IMR-90 (cell line): ENCODE measurements around the gene TPP1. TPM values are rescaled to one million over a fixed set of nuclear protein-coding genes. Genes with fewer than 3 reads are reported as not detected.

ENCODE experiments used
- ATAC-seq: fragments of 200-7000 bp; cut with Tn5 transposase; 2 replicates; pipeline ENCODE4 v1.9.1; 2020; ENCODE audit warnings: low read depth, mild to moderate bottlenecking, moderate library complexity
- BruUV-seq: library from RNA; stranded (reverse); fragments of 400-500 nt; replicated peaks from 2 replicates; lab custom pipeline; 2021; lab: Mats Ljungman, UMichigan
- CTCF ChIA-PET: fragments of 300-600 bp; formaldehyde crosslinking; extraction: SDS; loops from one replicate; lab custom pipeline; 2021; ENCODE audit warnings: antibody characterized with exemption; lab: Yijun Ruan, JAX
- POLR2A ChIA-PET: fragments of 300-600 bp; sonication (Branson Sonifier 250); formaldehyde crosslinking; loops from one replicate; lab custom pipeline; 2022; ENCODE audit warnings: antibody characterized with exemption; ENCODE audit not compliant: unreplicated experiment; lab: Charles Lee
- DNase-seq: peaks from one replicate; pipeline ENCODE4 v3.0.0; 2013
- H2AFZ ChIP-seq: replicated peaks from 2 replicates; pipeline ENCODE3; 2013; ENCODE audit warnings: low read length, mild to moderate bottlenecking; ENCODE audit not compliant: poor library complexity
- H2AK5ac ChIP-seq: 2 replicates; pipeline ENCODE4 v1.6.1; 2013; ENCODE audit warnings: low read depth, low read length, inconsistent platforms
- H2AK9ac ChIP-seq: replicated peaks from 2 replicates; pipeline ENCODE3; 2013; ENCODE audit warnings: mild to moderate bottlenecking, low read depth, low read length, moderate library complexity; ENCODE audit not compliant: poor library complexity
- H2BK120ac ChIP-seq: 2 replicates; pipeline ENCODE4 v1.6.1; 2013; ENCODE audit warnings: low read depth, low read length, inconsistent platforms
- H2BK15ac ChIP-seq: 3 replicates; pipeline ENCODE4 v1.6.1; 2013; ENCODE audit warnings: low read depth, low read length, inconsistent platforms
- H2BK20ac ChIP-seq: 2 replicates; pipeline ENCODE4 v1.6.1; 2013; ENCODE audit warnings: low read depth, mild to moderate bottlenecking, inconsistent platforms, low read length, moderate library complexity
- H2BK5ac ChIP-seq: 2 replicates; pipeline ENCODE4 v1.6.1; 2013; ENCODE audit warnings: mild to moderate bottlenecking, low read depth, low read length, inconsistent platforms; ENCODE audit not compliant: poor library complexity, severe bottlenecking
- H3K14ac ChIP-seq: replicated peaks from 2 replicates; pipeline ENCODE4 v1.6.1; 2013; ENCODE audit warnings: low read depth, low read length, inconsistent platforms
- H3K18ac ChIP-seq: 2 replicates; pipeline ENCODE4 v1.6.1; 2013; ENCODE audit warnings: low read depth, low read length, control low read depth
- H3K23ac ChIP-seq: 2 replicates; pipeline ENCODE4 v1.6.1; 2013; ENCODE audit warnings: low read depth, low read length, inconsistent platforms
- H3K27ac ChIP-seq: 2 replicates; pipeline ENCODE4 v1.5.1; 2013; ENCODE audit warnings: mild to moderate bottlenecking, control low read depth, low read length; ENCODE audit not compliant: insufficient read depth
- H3K27me3 ChIP-seq: 2 replicates; pipeline ENCODE4 v1.6.1; 2013; ENCODE audit warnings: low read length; ENCODE audit not compliant: control insufficient read depth, insufficient read depth
- H3K36me3 ChIP-seq: 2 replicates; pipeline ENCODE4 v1.6.1; 2013; ENCODE audit warnings: low read length, mixed read lengths; ENCODE audit not compliant: control insufficient read depth, insufficient read depth
- H3K4ac ChIP-seq: 2 replicates; pipeline ENCODE4 v1.6.1; 2013; ENCODE audit warnings: low read depth, low read length, inconsistent platforms
- H3K4me1 ChIP-seq: 2 replicates; pipeline ENCODE4 v1.6.1; 2013; ENCODE audit warnings: low read length, mixed read lengths; ENCODE audit not compliant: control insufficient read depth, insufficient read depth
- H3K4me2 ChIP-seq: 2 replicates; pipeline ENCODE4 v1.6.1; 2013; ENCODE audit warnings: low read depth, mild to moderate bottlenecking, control low read depth, low read length, moderate library complexity
- H3K4me3 ChIP-seq: 2 replicates; pipeline ENCODE4 v1.5.1; 2013; ENCODE audit warnings: low read depth, mild to moderate bottlenecking, control low read depth, low read length, moderate library complexity; ENCODE audit not compliant: insufficient read depth
- H3K56ac ChIP-seq: 2 replicates; pipeline ENCODE4 v1.6.1; 2013; ENCODE audit warnings: low read length, inconsistent platforms; ENCODE audit not compliant: insufficient read depth; ENCODE audit errors: extremely low read depth
- H3K79me1 ChIP-seq, 2 experiments: 2 replicates each; pipeline ENCODE4 v1.6.1; 2013; ENCODE audit warnings: low read length in 2 of 2, inconsistent platforms in 1 of 2, low read depth in 1 of 2
- H3K9ac ChIP-seq: 2 replicates; pipeline ENCODE4 v1.6.1; 2013; ENCODE audit warnings: low read depth, low read length, control low read depth
- H3K9me1 ChIP-seq: 2 replicates; pipeline ENCODE4 v1.6.1; 2013; ENCODE audit warnings: low read length, inconsistent platforms; ENCODE audit not compliant: insufficient read depth
- H3K9me3 ChIP-seq: 2 replicates; pipeline ENCODE4 v1.6.1; 2013; ENCODE audit warnings: low read length; ENCODE audit not compliant: control insufficient read depth, insufficient read depth
- H4K20me1 ChIP-seq: 2 replicates; pipeline ENCODE4 v1.6.1; 2013; ENCODE audit warnings: low read length, inconsistent platforms; ENCODE audit not compliant: insufficient read depth
- H4K5ac ChIP-seq: 2 replicates; pipeline ENCODE4 v1.6.1; 2013; ENCODE audit warnings: mild to moderate bottlenecking, low read depth, low read length, control low read depth
- H4K8ac ChIP-seq, 2 experiments: 2 replicates each; pipeline ENCODE4 v1.6.1; 2013; ENCODE audit warnings: low read depth in 2 of 2, low read length in 2 of 2, control low read depth in 1 of 2, inconsistent platforms in 1 of 2
- H4K91ac ChIP-seq: 2 replicates; pipeline ENCODE4 v1.6.1; 2013; ENCODE audit warnings: low read depth, low read length, inconsistent platforms; ENCODE audit not compliant: insufficient read depth
- BHLHE40 ChIP-seq: fragments of 150-350 bp; IDR thresholded peaks from 2 replicates; pipeline ENCODE4 v1.6.1; 2016; ENCODE audit warnings: mild to moderate bottlenecking, low read depth, low read length
- CEBPB ChIP-seq: IDR thresholded peaks from 2 replicates; pipeline ENCODE4 v1.6.1; 2012; ENCODE audit warnings: low read depth, low read length, improper control_type of control experiment
- CHD1 ChIP-seq: IDR thresholded peaks from 2 replicates; pipeline ENCODE4 v1.6.1; 2012; ENCODE audit warnings: low read depth, low read length, improper control_type of control experiment
- FOS ChIP-seq: fragments of 150-350 bp; IDR thresholded peaks from 2 replicates; pipeline ENCODE4 v1.6.1; 2016; ENCODE audit warnings: low read depth, low read length
- MAFK ChIP-seq: IDR thresholded peaks from 2 replicates; pipeline ENCODE4 v1.6.1; 2012; ENCODE audit warnings: low read depth, low read length, improper control_type of control experiment
- MAZ ChIP-seq: IDR thresholded peaks from 2 replicates; pipeline ENCODE4 v1.6.1; 2012; ENCODE audit warnings: low read depth, mild to moderate bottlenecking, low read length, improper control_type of control experiment, moderate library complexity, borderline replicate concordance
- MXI1 ChIP-seq: IDR thresholded peaks from 2 replicates; pipeline ENCODE4 v1.6.1; 2012; ENCODE audit warnings: low read depth, mild to moderate bottlenecking, low read length, moderate library complexity, borderline replicate concordance
- NFE2L2 ChIP-seq: fragments of 150-350 bp; IDR thresholded peaks from 2 replicates; pipeline ENCODE4 v1.6.1; 2016; ENCODE audit warnings: low read depth, mild to moderate bottlenecking, low read length
- POLR2A ChIP-seq: IDR thresholded peaks from 2 replicates; pipeline ENCODE4 v1.6.1; 2012; ENCODE audit warnings: mild to moderate bottlenecking, low read depth, low read length
- RAD21 ChIP-seq: IDR thresholded peaks from 2 replicates; pipeline ENCODE4 v1.6.1; 2012; ENCODE audit warnings: low read length, improper control_type of control experiment
- RFX5 ChIP-seq: IDR thresholded peaks from 2 replicates; pipeline ENCODE4 v1.8.0; 2012; ENCODE audit warnings: low read depth, mild to moderate bottlenecking, low read length, moderate library complexity
- SMC3 ChIP-seq: fragments of 150-350 bp; IDR thresholded peaks from 2 replicates; pipeline ENCODE4 v1.6.1; 2016; ENCODE audit warnings: low read depth, mild to moderate bottlenecking, antibody characterized with exemption, low read length, moderate library complexity
- WGBS, 2 experiments: methylation state at CpG; one replicate each; pipeline versions ENCODE4 v1.1.5 to v1.1.7; 2013; ENCODE audit warnings: missing lambda C conversion rate in 2 of 2; ENCODE audit not compliant: insufficient read length in 1 of 2; ENCODE audit errors: extremely low coverage in 2 of 2; 5-methylcytosine and 5-hydroxymethylcytosine counted together
- dilution Hi-C: fragments of 300-500 bp; cut with HindIII; formaldehyde crosslinking; loops from one replicate; pipeline ENCODE4 v1.14.3; 2018; ENCODE audit warnings: low sequenced_read_pairs; ENCODE audit not compliant: unreplicated experiment
- in situ Hi-C: fragments of 300-500 bp; cut with MboI; formaldehyde crosslinking; loops from 3 replicates; pipeline ENCODE4 v1.14.3; 2019; ENCODE audit warnings: low sequenced_read_pairs, inconsistent platforms, mixed read lengths
- intact Hi-C: fragments of 100-400 bp; cut with micrococcal nuclease; formaldehyde crosslinking; loops from 2 replicates; pipeline ENCODE4 v1.10.0; 2022
- polyA plus RNA-seq, 3 experiments: library from polyadenylated mRNA; depleted of rRNA; stranded (reverse); fragments of >200 nt; gene quantifications; 2 replicates each; pipeline ENCODE4 v1.2.3, GENCODE V29; 2012; ENCODE audit warnings: low replicate concordance in 1 of 3
- total RNA-seq: library from RNA; depleted of rRNA; stranded (reverse); fragments of >200 nt; gene quantifications from 2 replicates; pipeline ENCODE4 v1.2.3, GENCODE V29; 2012
- TF ChIP-seq, protein P1 (sequence below): fragments of 150-350 bp; IDR thresholded peaks from 2 replicates; pipeline ENCODE4 v1.6.1; 2016; ENCODE audit warnings: low read depth, mild to moderate bottlenecking, low read length, moderate library complexity, borderline replicate concordance
- TF ChIP-seq, protein P2 (sequence below): fragments of 150-350 bp; IDR thresholded peaks from 2 replicates; pipeline ENCODE4 v1.6.1; 2017; ENCODE audit warnings: mild to moderate bottlenecking, antibody characterized with exemption, low read length, low read depth
- TF ChIP-seq, protein P3 (sequence below): conservative IDR thresholded peaks from 2 replicates; pipeline ENCODE4 v1.5.1; 2012; ENCODE audit warnings: mild to moderate bottlenecking, low read depth, low read length, improper control_type of control experiment

The TPP1 gene
- total and polyA plus RNA-seq, 2 of the 4 experiments (the other 2 are of a cell fraction) = 33.5 to 108 TPM

DNA sequence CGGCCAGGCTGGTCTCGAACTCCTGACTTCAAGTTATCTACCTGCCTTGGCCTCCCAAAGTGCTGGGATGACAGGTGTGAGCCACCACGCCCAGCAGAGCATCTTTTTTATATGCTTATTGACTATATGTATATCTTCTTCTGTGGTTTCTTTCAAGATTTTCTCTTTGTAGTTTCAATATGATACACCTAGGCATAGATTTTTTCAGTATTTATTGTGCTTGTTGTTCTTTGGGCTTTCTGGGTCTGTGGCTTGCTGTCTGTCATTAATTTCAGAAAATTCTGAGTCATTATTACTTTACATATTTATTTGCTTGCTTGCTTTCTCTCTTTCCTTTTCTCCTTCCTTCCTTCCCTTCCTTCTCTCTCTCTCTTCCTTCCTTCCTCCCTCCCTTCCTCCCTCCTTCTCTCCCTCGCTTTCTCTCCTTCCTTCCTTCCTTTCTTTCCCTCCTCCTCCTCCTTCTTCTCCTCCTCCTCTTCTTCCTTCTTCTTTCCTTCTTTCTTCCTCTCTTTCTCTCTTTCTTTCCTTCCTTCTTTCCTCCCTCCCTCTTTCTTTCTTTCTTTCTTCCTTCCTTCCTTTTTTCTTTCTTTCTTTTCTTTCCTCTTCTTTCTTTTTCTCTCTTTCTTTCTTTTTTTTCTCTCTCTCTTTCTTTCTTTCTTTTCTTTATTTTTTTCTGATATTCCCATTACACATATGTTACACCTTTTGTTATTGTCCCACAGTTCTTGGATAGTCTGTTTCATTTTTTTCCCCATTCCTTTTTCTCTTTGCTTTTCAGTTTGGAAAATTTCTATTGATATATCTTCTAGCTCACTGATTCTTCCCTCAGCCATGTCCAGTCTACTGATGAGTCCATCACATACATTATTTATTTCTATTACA, 47.3 kb upstream of the TPP1 start:
- no peak overlapping the region for H2AFZ ChIP-seq
- H2BK5ac ChIP-seq = no peak overlapping the region
- H3K4me1 ChIP-seq = peaks cover 2% of the 10 kb centered on the region; the same call in 1 of the 2 replicates
- H3K27me3 ChIP-seq = no peaks in the 10 kb centered on the region
- no TSS peak for BruUV-seq
- H3K9me1 ChIP-seq = 0 out of 2 replicates have a peak, but pooled peaks cover 6% of the 10 kb centered on the region
- H3K14ac ChIP-seq = no peak overlapping the region
- H3K4me3 ChIP-seq = no peak overlapping the region
- H2AK9ac ChIP-seq = no peak overlapping the region
- H3K23ac ChIP-seq = no peak overlapping the region
- ChIA-PET POLR2A (no interaction called here), CTCF (no interaction called here)
- whole genome bisulfite sequencing, 2 experiments = 95% methylated on average over 1 of the region's 4 CpGs; no CpG with 5 or more reads in 1 of the 2 experiments
- H2BK20ac ChIP-seq = no peak overlapping the region
- in situ Hi-C loops = no loop called here
- intact Hi-C loops = no loop called here
- no peak overlapping the region for H3K9ac ChIP-seq
- no peak overlapping the region for H4K8ac ChIP-seq
- no peak overlapping the region for H4K91ac ChIP-seq
- no peak overlapping the region for H3K4me2 ChIP-seq
- no peaks in the 10 kb centered on the region for H3K36me3 ChIP-seq
- DNase-seq = no peak
- no peak overlapping the region for H2BK120ac ChIP-seq
- no peak overlapping the region for H3K18ac ChIP-seq
- H2AK5ac ChIP-seq = no peak overlapping the region
- ATAC-seq = no peak
- no peak overlapping the region for H4K5ac ChIP-seq
- TF ChIP-seq, protein P1, sequence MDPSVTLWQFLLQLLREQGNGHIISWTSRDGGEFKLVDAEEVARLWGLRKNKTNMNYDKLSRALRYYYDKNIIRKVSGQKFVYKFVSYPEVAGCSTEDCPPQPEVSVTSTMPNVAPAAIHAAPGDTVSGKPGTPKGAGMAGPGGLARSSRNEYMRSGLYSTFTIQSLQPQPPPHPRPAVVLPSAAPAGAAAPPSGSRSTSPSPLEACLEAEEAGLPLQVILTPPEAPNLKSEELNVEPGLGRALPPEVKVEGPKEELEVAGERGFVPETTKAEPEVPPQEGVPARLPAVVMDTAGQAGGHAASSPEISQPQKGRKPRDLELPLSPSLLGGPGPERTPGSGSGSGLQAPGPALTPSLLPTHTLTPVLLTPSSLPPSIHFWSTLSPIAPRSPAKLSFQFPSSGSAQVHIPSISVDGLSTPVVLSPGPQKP = no peak
- TF ChIP-seq BHLHE40 (no peak), MXI1 (no peak), MAZ (no peak), CHD1 (no peak), NFE2L2 (no peak), FOS (no peak), RAD21 (no peak), POLR2A (no peak), RFX5 (no peak), SMC3 (no peak), MAFK (no peak), CEBPB (no peak)
- TF ChIP-seq, protein P2, sequence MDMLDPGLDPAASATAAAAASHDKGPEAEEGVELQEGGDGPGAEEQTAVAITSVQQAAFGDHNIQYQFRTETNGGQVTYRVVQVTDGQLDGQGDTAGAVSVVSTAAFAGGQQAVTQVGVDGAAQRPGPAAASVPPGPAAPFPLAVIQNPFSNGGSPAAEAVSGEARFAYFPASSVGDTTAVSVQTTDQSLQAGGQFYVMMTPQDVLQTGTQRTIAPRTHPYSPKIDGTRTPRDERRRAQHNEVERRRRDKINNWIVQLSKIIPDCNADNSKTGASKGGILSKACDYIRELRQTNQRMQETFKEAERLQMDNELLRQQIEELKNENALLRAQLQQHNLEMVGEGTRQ = no peak
- TF ChIP-seq, protein P3, sequence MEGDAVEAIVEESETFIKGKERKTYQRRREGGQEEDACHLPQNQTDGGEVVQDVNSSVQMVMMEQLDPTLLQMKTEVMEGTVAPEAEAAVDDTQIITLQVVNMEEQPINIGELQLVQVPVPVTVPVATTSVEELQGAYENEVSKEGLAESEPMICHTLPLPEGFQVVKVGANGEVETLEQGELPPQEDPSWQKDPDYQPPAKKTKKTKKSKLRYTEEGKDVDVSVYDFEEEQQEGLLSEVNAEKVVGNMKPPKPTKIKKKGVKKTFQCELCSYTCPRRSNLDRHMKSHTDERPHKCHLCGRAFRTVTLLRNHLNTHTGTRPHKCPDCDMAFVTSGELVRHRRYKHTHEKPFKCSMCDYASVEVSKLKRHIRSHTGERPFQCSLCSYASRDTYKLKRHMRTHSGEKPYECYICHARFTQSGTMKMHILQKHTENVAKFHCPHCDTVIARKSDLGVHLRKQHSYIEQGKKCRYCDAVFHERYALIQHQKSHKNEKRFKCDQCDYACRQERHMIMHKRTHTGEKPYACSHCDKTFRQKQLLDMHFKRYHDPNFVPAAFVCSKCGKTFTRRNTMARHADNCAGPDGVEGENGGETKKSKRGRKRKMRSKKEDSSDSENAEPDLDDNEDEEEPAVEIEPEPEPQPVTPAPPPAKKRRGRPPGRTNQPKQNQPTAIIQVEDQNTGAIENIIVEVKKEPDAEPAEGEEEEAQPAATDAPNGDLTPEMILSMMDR = no peak
- no peak overlapping the region for H3K56ac ChIP-seq
- H3K9me3 ChIP-seq = no peaks in the 10 kb centered on the region
- H3K79me1 ChIP-seq = no peaks in the 10 kb centered on the region
- no peak overlapping the region for H3K27ac ChIP-seq
- H2BK15ac ChIP-seq = no peak overlapping the region
- no peaks in the 10 kb centered on the region for H4K20me1 ChIP-seq
- dilution Hi-C loops = no loop called here
- H3K4ac ChIP-seq = no peak overlapping the region
